ENCODE measurements around the gene GRB14. TPM values are rescaled to one million over a fixed set of nuclear protein-coding genes. Genes with fewer than 3 reads are reported as not detected.

Gene GRB14
- total and polyA plus RNA-seq, 2 of the 13 experiments (the other 11 are each of a cell fraction or from before 2014, with no cell fraction given): 4.6 to 5.8 TPM

DNA sequence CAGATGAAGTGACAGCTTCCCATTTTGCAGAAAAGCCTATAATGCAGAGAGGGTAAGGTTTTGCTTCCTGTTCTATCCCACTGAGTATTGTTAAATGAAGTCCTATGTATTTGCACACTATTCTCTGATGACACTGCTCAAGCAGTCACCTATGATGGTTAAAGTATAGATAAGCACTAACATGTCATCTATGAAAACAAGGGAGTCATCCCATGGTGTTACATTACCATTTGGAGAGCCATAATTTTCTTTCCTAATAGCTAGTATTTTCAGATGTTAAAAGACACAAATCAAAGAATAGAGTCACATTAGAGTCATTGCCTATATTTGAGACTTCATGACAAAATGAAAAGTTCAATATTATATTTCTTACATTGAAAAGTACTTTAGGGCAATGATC lies 42.8 kb upstream of the GRB14 start (continued):
- no peak for TF ChIP-seq ZNF564 (CRISPR knock-in tag; IDR thresholded peaks at IDR 0.05)

DNA sequence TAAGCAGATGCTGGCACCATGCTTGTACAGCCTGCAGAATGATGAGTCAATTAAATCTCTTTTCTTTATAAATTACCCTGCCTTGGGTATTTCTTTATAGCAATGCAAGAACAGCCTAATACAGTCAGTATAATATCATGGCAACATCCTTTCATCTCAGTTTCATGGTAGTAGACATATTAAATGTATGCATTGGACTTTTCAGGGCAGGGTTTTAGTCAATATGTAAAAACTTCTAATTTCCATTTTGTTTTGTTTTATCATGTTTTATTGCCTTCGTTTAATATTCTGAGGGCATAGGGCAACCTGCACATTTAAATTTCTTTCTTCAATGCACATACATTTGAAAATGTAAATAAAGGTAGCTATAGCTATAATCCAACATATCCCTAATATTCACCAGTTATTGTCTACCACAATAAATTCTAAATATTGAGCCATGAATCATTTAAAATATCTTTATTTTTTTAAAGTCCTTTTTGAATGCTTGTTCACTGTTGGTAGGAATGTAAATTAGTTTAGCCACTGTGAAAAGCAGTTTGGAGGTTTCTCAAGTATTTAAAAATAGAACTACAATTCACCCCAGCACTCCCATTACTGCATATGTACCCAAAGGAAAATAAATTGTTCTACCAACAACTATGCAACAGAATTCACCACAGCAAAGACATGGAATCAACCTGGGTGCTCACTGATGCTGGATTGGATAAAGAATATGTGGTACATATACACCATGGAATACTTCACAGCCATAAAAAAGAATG lies 41.8 kb upstream of the GRB14 start:
- H3K4me1 ChIP-seq (ENCODE audit: insufficient read depth, low read length): no peaks in the 10 kb centered on the region
- BruUV-seq (replicated peaks): no TSS peak
- H3K9me3 ChIP-seq (ENCODE audit: low read length): no peaks in the 10 kb centered on the region
- CTCF ChIA-PET (ENCODE audit: low intra/inter-chr PET ratio, low total read pairs): no interaction called here
- H2AFZ ChIP-seq (ENCODE audit: low read length): no peak overlapping the region
- no peaks in the 10 kb centered on the region for H3K36me3 ChIP-seq (replicated peaks in 1 of 2; ENCODE audit: control insufficient read depth in 1 of 2, insufficient read depth in 2 of 2, low read length in 2 of 2)
- no peak overlapping the region for H3K4me2 ChIP-seq (ENCODE audit: low read depth, low read length)
- no peak overlapping the region for H3K4me3 ChIP-seq (replicated peaks in 1 of 3; ENCODE audit: insufficient read depth in 1 of 3, low read depth in 2 of 3, low read length in 3 of 3)
- ATAC-seq (no peak), DNase-seq (ENCODE audit: low spot score) (no peak), FAIRE-seq (no peak)
- H3K9ac ChIP-seq (ENCODE audit: insufficient read depth, low read depth, low read length): no peak overlapping the region
- no peaks in the 10 kb centered on the region for H4K20me1 ChIP-seq (ENCODE audit: insufficient read depth, low read length)
- no peaks in the 10 kb centered on the region for H3K27me3 ChIP-seq (ENCODE audit: control insufficient read depth in 1 of 2, insufficient read depth in 2 of 2, low read length in 2 of 2)
- POLR2A ChIA-PET: no interaction called here
- intact Hi-C loops (cut with micrococcal nuclease; ENCODE audit: unreplicated experiment): no loop called here
- no peaks in the 10 kb centered on the region for H3K79me2 ChIP-seq (ENCODE audit: insufficient read depth, low read length)
- in situ Hi-C loops (cut with HindIII; ENCODE audit: extremely low pct_ligation_motif_present, low pct_unique_long_range_greater_than_20kb): no loop called here
- H3K27ac ChIP-seq (ENCODE audit: extremely low read length, insufficient read depth, low read length): no peak overlapping the region
- WGBS (ENCODE audit: low lambda C conversion rate): 93% methylated on average over 1 of the region's 1 CpG
- TF ChIP-seq, protein P1, sequence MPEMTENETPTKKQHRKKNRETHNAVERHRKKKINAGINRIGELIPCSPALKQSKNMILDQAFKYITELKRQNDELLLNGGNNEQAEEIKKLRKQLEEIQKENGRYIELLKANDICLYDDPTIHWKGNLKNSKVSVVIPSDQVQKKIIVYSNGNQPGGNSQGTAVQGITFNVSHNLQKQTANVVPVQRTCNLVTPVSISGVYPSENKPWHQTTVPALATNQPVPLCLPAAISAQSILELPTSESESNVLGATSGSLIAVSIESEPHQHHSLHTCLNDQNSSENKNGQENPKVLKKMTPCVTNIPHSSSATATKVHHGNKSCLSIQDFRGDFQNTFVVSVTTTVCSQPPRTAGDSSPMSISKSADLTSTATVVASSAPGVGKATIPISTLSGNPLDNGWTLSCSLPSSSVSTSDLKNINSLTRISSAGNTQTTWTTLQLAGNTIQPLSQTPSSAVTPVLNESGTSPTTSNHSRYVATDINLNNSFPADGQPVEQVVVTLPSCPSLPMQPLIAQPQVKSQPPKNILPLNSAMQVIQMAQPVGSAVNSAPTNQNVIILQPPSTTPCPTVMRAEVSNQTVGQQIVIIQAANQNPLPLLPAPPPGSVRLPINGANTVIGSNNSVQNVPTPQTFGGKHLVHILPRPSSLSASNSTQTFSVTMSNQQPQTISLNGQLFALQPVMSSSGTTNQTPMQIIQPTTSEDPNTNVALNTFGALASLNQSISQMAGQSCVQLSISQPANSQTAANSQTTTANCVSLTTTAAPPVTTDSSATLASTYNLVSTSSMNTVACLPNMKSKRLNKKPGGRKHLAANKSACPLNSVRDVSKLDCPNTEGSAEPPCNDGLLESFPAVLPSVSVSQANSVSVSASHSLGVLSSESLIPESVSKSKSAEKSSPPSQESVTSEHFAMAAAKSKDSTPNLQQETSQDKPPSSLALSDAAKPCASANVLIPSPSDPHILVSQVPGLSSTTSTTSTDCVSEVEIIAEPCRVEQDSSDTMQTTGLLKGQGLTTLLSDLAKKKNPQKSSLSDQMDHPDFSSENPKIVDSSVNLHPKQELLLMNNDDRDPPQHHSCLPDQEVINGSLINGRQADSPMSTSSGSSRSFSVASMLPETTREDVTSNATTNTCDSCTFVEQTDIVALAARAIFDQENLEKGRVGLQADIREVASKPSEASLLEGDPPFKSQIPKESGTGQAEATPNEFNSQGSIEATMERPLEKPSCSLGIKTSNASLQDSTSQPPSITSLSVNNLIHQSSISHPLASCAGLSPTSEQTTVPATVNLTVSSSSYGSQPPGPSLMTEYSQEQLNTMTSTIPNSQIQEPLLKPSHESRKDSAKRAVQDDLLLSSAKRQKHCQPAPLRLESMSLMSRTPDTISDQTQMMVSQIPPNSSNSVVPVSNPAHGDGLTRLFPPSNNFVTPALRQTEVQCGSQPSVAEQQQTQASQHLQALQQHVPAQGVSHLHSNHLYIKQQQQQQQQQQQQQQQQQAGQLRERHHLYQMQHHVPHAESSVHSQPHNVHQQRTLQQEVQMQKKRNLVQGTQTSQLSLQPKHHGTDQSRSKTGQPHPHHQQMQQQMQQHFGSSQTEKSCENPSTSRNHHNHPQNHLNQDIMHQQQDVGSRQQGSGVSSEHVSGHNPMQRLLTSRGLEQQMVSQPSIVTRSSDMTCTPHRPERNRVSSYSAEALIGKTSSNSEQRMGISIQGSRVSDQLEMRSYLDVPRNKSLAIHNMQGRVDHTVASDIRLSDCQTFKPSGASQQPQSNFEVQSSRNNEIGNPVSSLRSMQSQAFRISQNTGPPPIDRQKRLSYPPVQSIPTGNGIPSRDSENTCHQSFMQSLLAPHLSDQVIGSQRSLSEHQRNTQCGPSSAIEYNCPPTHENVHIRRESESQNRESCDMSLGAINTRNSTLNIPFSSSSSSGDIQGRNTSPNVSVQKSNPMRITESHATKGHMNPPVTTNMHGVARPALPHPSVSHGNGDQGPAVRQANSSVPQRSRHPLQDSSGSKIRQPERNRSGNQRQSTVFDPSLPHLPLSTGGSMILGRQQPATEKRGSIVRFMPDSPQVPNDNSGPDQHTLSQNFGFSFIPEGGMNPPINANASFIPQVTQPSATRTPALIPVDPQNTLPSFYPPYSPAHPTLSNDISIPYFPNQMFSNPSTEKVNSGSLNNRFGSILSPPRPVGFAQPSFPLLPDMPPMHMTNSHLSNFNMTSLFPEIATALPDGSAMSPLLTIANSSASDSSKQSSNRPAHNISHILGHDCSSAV (CRISPR knock-in tag; IDR thresholded peaks at IDR 0.05; ENCODE audit: borderline replicate concordance): no peak
- no peak for TF ChIP-seq ZNF33B (CRISPR knock-in tag; IDR thresholded peaks at IDR 0.05)
- TF ChIP-seq ZBTB42 (CRISPR knock-in tag; IDR thresholded peaks at IDR 0.05): no peak
- TF ChIP-seq IKZF4 (CRISPR knock-in tag; IDR thresholded peaks at IDR 0.05; ENCODE audit: borderline replicate concordance, low read depth, not compliant biosample characterization): no peak
- TF ChIP-seq, protein P2, sequence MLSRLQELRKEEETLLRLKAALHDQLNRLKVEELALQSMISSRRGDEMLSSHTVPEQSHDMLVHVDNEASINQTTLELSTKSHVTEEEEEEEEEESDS (CRISPR knock-in tag; IDR thresholded peaks at IDR 0.05; ENCODE audit: borderline replicate concordance): no peak
- TF ChIP-seq, protein P3, sequence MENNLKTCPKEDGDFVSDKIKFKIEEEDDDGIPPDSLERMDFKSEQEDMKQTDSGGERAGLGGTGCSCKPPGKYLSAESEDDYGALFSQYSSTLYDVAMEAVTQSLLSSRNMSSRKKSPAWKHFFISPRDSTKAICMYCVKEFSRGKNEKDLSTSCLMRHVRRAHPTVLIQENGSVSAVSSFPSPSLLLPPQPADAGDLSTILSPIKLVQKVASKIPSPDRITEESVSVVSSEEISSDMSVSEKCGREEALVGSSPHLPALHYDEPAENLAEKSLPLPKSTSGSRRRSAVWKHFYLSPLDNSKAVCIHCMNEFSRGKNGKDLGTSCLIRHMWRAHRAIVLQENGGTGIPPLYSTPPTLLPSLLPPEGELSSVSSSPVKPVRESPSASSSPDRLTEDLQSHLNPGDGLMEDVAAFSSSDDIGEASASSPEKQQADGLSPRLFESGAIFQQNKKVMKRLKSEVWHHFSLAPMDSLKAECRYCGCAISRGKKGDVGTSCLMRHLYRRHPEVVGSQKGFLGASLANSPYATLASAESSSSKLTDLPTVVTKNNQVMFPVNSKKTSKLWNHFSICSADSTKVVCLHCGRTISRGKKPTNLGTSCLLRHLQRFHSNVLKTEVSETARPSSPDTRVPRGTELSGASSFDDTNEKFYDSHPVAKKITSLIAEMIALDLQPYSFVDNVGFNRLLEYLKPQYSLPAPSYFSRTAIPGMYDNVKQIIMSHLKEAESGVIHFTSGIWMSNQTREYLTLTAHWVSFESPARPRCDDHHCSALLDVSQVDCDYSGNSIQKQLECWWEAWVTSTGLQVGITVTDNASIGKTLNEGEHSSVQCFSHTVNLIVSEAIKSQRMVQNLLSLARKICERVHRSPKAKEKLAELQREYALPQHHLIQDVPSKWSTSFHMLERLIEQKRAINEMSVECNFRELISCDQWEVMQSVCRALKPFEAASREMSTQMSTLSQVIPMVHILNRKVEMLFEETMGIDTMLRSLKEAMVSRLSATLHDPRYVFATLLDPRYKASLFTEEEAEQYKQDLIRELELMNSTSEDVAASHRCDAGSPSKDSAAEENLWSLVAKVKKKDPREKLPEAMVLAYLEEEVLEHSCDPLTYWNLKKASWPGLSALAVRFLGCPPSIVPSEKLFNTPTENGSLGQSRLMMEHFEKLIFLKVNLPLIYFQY (CRISPR knock-in tag; IDR thresholded peaks at IDR 0.05; ENCODE audit: borderline replicate concordance): no peak
- TF ChIP-seq SOX13 (IDR thresholded peaks at IDR 0.05): no peak
- TF ChIP-seq SOX13 (CRISPR knock-in tag; conservative IDR thresholded peaks at IDR 0.05 in 1 of 2, IDR thresholded peaks at IDR 0.05 in 1 of 2): no peak
- TF ChIP-seq ZNF446 (CRISPR knock-in tag; IDR thresholded peaks at IDR 0.05): no peak
